IPS-15b (cell line): ENCODE results near the gene DGKG.

Experiments used
- H3K27me3 ChIP-seq: one replicate; pipeline ENCODE4 v1.6.1; 2013; ENCODE audit warnings: low read length; ENCODE audit not compliant: control insufficient read depth, insufficient read depth
- H3K36me3 ChIP-seq: one replicate; pipeline ENCODE4 v1.6.1; 2013; ENCODE audit warnings: low read length; ENCODE audit not compliant: control insufficient read depth, insufficient read depth
- H3K4me1 ChIP-seq: one replicate; pipeline ENCODE4 v1.6.1; 2013; ENCODE audit warnings: mild to moderate bottlenecking, low read length; ENCODE audit not compliant: control insufficient read depth, insufficient read depth
- H3K4me3 ChIP-seq: one replicate; pipeline ENCODE4 v1.5.1; 2013; ENCODE audit warnings: low read depth, low read length
- H3K9ac ChIP-seq: one replicate; pipeline ENCODE4 v1.6.1; 2013; ENCODE audit warnings: low read depth, mild to moderate bottlenecking, low read length
- H3K9me3 ChIP-seq: one replicate; pipeline ENCODE4 v1.6.1; 2013; ENCODE audit warnings: mild to moderate bottlenecking, low read length; ENCODE audit not compliant: control insufficient read depth, insufficient read depth

Gene DGKG

GRCh38 chr3:186382217-186382885 is 20.3 kb upstream of the DGKG start:
- H3K27me3 ChIP-seq, result peaks cover 3% of the 10 kb centered on the region
- H3K4me1 ChIP-seq, result peaks cover 9% of the 10 kb centered on the region
- H3K9ac ChIP-seq, result no peak overlapping the region
- no peaks in the 10 kb centered on the region for H3K9me3 ChIP-seq
- no peaks in the 10 kb centered on the region for H3K36me3 ChIP-seq
- H3K4me3 ChIP-seq, result no peak overlapping the region

- Histone ChIP-seq H3K27me3 (peaks cover 3% of the 10 kb centered on the region), H3K4me3 (no peak overlapping the region), H3K4me1 (peaks cover 9% of the 10 kb centered on the region), H3K36me3 (no peaks in the 10 kb centered on the region), H3K9me3 (no peaks in the 10 kb centered on the region), H3K9ac (no peak overlapping the region)
Observed at GRCh38 chr3:186381424-186382216, 19.6 kb upstream of the DGKG start.

- H3K4me3 ChIP-seq, result no peak overlapping the region
- no peak overlapping the region for H3K9ac ChIP-seq
- H3K9me3 ChIP-seq, result no peaks in the 10 kb centered on the region
- peaks cover 9% of the 10 kb centered on the region for H3K4me1 ChIP-seq
- H3K27me3 ChIP-seq, result peaks cover 3% of the 10 kb centered on the region
- H3K36me3 ChIP-seq, result no peaks in the 10 kb centered on the region
Observed at GRCh38 chr3:186380622-186381380, 18.8 kb upstream of the DGKG start.

- no peak overlapping the region for H3K4me3 ChIP-seq
- no peak overlapping the region for H3K9ac ChIP-seq
- H3K36me3 ChIP-seq, result no peaks in the 10 kb centered on the region
- peaks cover 2% of the 10 kb centered on the region for H3K27me3 ChIP-seq
- no peaks in the 10 kb centered on the region for H3K9me3 ChIP-seq
- no peaks in the 10 kb centered on the region for H3K4me1 ChIP-seq
Observed at GRCh38 chr3:186375443-186375842, 13.4 kb upstream of the DGKG start.

GRCh38 chr3:186374376-186374775 is 12.3 kb upstream of the DGKG start:
- peaks cover 2% of the 10 kb centered on the region for H3K27me3 ChIP-seq
- H3K4me3 ChIP-seq, result no peak overlapping the region
- H3K4me1 ChIP-seq, result no peaks in the 10 kb centered on the region
- no peaks in the 10 kb centered on the region for H3K9me3 ChIP-seq
- no peaks in the 10 kb centered on the region for H3K36me3 ChIP-seq
- H3K9ac ChIP-seq, result no peak overlapping the region

GRCh38 chr3:186369217-186369616 is 7.2 kb upstream of the DGKG start:
- no peak overlapping the region for H3K4me3 ChIP-seq
- peaks cover 11% of the 10 kb centered on the region for H3K27me3 ChIP-seq
- no peak overlapping the region for H3K9ac ChIP-seq
- no peaks in the 10 kb centered on the region for H3K4me1 ChIP-seq
- no peaks in the 10 kb centered on the region for H3K36me3 ChIP-seq
- H3K9me3 ChIP-seq, result no peaks in the 10 kb centered on the region

GRCh38 chr3:186368717-186369116 is 6.7 kb upstream of the DGKG start:
- no peak overlapping the region for H3K4me3 ChIP-seq
- H3K9ac ChIP-seq, result no peak overlapping the region
- H3K9me3 ChIP-seq, result no peaks in the 10 kb centered on the region
- H3K36me3 ChIP-seq, result no peaks in the 10 kb centered on the region
- H3K4me1 ChIP-seq, result no peaks in the 10 kb centered on the region
- peaks cover 16% of the 10 kb centered on the region for H3K27me3 ChIP-seq

- Histone ChIP-seq H3K36me3 (no peaks in the 10 kb centered on the region), H3K9ac (no peak overlapping the region), H3K4me1 (no peaks in the 10 kb centered on the region), H3K4me3 (no peak overlapping the region), H3K9me3 (no peaks in the 10 kb centered on the region), H3K27me3 (peaks cover 22% of the 10 kb centered on the region)
Observed at GRCh38 chr3:186368176-186368575, 6.1 kb upstream of the DGKG start.

- Histone ChIP-seq H3K27me3 (peaks cover 27% of the 10 kb centered on the region), H3K36me3 (no peaks in the 10 kb centered on the region), H3K9ac (no peak overlapping the region), H3K4me3 (no peak overlapping the region), H3K4me1 (no peaks in the 10 kb centered on the region), H3K9me3 (no peaks in the 10 kb centered on the region)
Observed at GRCh38 chr3:186367631-186368030, 5.6 kb upstream of the DGKG start.

GRCh38 chr3:186366206-186366605 is 4.2 kb upstream of the DGKG start:
- H3K36me3 ChIP-seq, result no peaks in the 10 kb centered on the region
- H3K9me3 ChIP-seq, result no peaks in the 10 kb centered on the region
- no peaks in the 10 kb centered on the region for H3K4me1 ChIP-seq
- no peak overlapping the region for H3K9ac ChIP-seq
- H3K27me3 ChIP-seq, result peaks cover 41% of the 10 kb centered on the region
- H3K4me3 ChIP-seq, result no peak overlapping the region

GRCh38 chr3:186365202-186365974 is 3.4 kb upstream of the DGKG start:
- H3K27me3 ChIP-seq, result peaks cover 50% of the 10 kb centered on the region
- H3K9ac ChIP-seq, result no peak overlapping the region
- H3K4me1 ChIP-seq, result peaks cover 3% of the 10 kb centered on the region
- no peaks in the 10 kb centered on the region for H3K36me3 ChIP-seq
- no peaks in the 10 kb centered on the region for H3K9me3 ChIP-seq
- H3K4me3 ChIP-seq, result no peak overlapping the region
